Activated naive CD4-positive, alpha-beta T cell treated with anti-CD3 and anti-CD28 coated beads for 36 hours (primary cell): ENCODE data around the gene SOX5. TPM values are rescaled to one million over a fixed set of nuclear protein-coding genes. Genes with fewer than 3 reads are reported as not detected.
"Not testable (repeated sequence)": the region's sequence is repeated elsewhere in the genome, so short reads cannot be mapped to it uniquely, and the experiment has no call there.

Experiments used
- CTCF ChIA-PET: fragments of 350-600 bp; sonication (Branson Sonifier 250); formaldehyde crosslinking; loops from one replicate; lab custom pipeline; 2021; ENCODE audit warnings: antibody characterized with exemption; lab: Charles Lee
- DNase-seq: peaks from one replicate; pipeline ENCODE4 v3.0.0-alpha.2; 2020
- H3K27ac Mint-ChIP-seq: one replicate; pipeline ENCODE4 v1.8.0; 2021; ENCODE audit warnings: mild to moderate bottlenecking, mixed read lengths
- H3K27me3 Mint-ChIP-seq: one replicate; pipeline ENCODE4 v1.8.0; 2021; ENCODE audit warnings: low read depth, mixed read lengths
- H3K36me3 Mint-ChIP-seq: one replicate; pipeline ENCODE4 v1.8.0; 2021; ENCODE audit warnings: low read depth, mixed read lengths
- H3K4me1 Mint-ChIP-seq: one replicate; pipeline ENCODE4 v1.8.0; 2021; ENCODE audit warnings: low read depth, mixed read lengths
- H3K4me3 Mint-ChIP-seq: one replicate; pipeline ENCODE4 v1.8.0; 2021; ENCODE audit warnings: mild to moderate bottlenecking, moderate library complexity, mixed read lengths
- H3K9me3 Mint-ChIP-seq: one replicate; pipeline ENCODE4 v1.8.0; 2021; ENCODE audit warnings: mixed read lengths
- intact Hi-C: fragments of 100-400 bp; cut with micrococcal nuclease; formaldehyde crosslinking; loops from one replicate; pipeline ENCODE4 v1.15.1; 2023
- total RNA-seq, 2 experiments: library from RNA; stranded (reverse); gene quantifications; one replicate each; pipeline ENCODE4 v1.2.3, GENCODE V29; 2021

Gene SOX5
- total RNA-seq, 2 experiments from 2014 or later: 0.41 TPM; not detected in 1

DNA sequence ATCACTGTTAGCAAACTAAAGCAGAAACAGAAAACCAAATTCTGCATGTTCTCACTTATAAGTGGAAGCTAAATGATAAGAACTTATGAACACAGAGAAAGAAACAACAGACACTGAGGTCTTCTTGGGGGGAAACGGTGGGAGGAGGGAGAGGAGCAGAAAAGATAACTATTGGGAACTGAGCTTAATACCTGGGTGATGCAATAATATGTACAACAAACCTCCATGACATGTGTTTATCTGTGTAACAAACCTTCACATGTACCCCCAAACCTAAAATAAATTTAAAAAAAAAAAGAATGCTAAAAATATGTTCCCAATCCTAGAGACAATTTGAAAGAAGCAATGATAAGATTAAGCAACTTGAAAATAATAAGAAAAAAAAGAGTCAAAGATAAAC is 89.5 kb downstream of the SOX5 start:
- intact Hi-C loops: no loop called here
- CTCF ChIA-PET: no interaction called here
- no peak overlapping the region for H3K27ac Mint-ChIP-seq
- H3K9me3 Mint-ChIP-seq: peaks cover 7% of the 10 kb centered on the region
- H3K36me3 Mint-ChIP-seq: no peaks in the 10 kb centered on the region
- no peak overlapping the region for H3K4me3 Mint-ChIP-seq
- DNase-seq: no peak
- H3K27me3 Mint-ChIP-seq: no peaks in the 10 kb centered on the region
- H3K4me1 Mint-ChIP-seq: no peaks in the 10 kb centered on the region

DNA sequence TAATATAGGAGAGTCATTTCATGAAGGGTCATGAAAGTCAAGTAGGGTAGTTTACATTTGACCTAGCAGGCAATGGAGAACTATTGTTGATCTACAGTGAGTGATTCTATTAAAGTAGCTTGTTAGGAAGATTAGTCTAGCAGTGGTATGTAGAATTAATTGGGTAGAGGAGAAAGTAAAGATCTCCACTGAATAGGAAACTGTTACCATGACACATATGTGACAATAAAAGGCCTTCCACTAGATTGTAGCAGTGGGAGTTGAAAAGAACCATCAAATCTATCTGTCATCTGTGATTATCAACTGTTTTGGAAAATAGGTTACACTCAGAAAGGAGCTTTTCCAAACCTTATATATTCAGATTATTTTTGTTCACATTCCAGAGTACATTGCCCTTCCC is 92.3 kb downstream of the SOX5 start:
- no peak overlapping the region for H3K4me3 Mint-ChIP-seq
- no peaks in the 10 kb centered on the region for H3K27me3 Mint-ChIP-seq
- peaks cover 8% of the 10 kb centered on the region for H3K9me3 Mint-ChIP-seq
- no peaks in the 10 kb centered on the region for H3K36me3 Mint-ChIP-seq
- no peaks in the 10 kb centered on the region for H3K4me1 Mint-ChIP-seq
- no peak overlapping the region for H3K27ac Mint-ChIP-seq
- intact Hi-C loops: no loop called here
- CTCF ChIA-PET: no interaction called here
- no peak for DNase-seq

- Mint-ChIP-seq H3K27me3 (no peaks in the 10 kb centered on the region), H3K27ac (no peak overlapping the region), H3K4me3 (no peak overlapping the region), H3K36me3 (no peaks in the 10 kb centered on the region), H3K4me1 (no peaks in the 10 kb centered on the region), H3K9me3 (peaks cover 8% of the 10 kb centered on the region)
- no peak for DNase-seq
- intact Hi-C loops: no loop called here
- CTCF ChIA-PET: no interaction called here
Observed at GRCh38 chr12:23855813-23856212, 93.7 kb downstream of the SOX5 start.

DNA sequence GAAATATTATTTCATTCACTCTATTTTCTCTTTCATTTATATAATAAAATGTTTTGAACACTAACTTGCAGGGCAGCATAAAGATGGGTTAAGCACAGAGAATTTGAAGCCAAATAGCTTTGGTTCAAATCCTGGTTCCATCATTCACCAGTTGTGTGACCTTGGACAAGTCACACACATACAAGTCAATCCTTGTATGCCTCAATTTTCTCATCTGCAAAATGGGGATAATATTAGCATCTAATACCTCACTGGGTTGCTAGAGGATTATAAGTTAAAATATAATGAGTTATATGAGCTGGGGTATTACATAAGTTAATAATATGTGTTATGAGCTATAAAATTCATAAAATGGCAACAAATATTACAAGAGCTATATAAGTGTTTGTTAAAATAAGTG is 94.9 kb downstream of the SOX5 start:
- H3K27me3 Mint-ChIP-seq: no peaks in the 10 kb centered on the region
- CTCF ChIA-PET: no interaction called here
- no peak overlapping the region for H3K27ac Mint-ChIP-seq
- H3K36me3 Mint-ChIP-seq: no peaks in the 10 kb centered on the region
- intact Hi-C loops: no loop called here
- H3K9me3 Mint-ChIP-seq: peaks cover 8% of the 10 kb centered on the region
- no peaks in the 10 kb centered on the region for H3K4me1 Mint-ChIP-seq
- DNase-seq: no peak
- H3K4me3 Mint-ChIP-seq: no peak overlapping the region

DNA sequence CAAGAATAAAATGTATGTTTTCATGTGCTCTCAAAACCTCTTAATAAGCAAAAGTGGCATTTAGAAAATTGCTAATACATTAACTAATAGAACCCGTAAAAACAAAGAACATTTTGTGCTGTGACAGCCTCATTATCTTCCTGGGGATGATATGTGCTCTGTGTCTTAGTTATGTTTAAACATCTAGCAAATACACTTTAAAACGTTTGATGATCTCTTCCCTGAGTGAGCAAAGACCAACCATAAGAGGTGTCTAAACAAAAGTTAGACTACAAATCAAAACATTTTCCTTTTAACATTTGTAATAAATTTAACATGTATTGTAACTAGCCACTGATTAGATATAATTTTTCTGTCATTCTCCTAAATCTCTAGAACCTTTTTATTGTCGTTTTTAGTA is 95.8 kb downstream of the SOX5 start:
- H3K4me3 Mint-ChIP-seq: no peak overlapping the region
- no peak overlapping the region for H3K27ac Mint-ChIP-seq
- H3K27me3 Mint-ChIP-seq: no peaks in the 10 kb centered on the region
- intact Hi-C loops: no loop called here
- no peaks in the 10 kb centered on the region for H3K4me1 Mint-ChIP-seq
- H3K36me3 Mint-ChIP-seq: no peaks in the 10 kb centered on the region
- CTCF ChIA-PET: no interaction called here
- H3K9me3 Mint-ChIP-seq: peaks cover 4% of the 10 kb centered on the region
- DNase-seq: no peak

DNA sequence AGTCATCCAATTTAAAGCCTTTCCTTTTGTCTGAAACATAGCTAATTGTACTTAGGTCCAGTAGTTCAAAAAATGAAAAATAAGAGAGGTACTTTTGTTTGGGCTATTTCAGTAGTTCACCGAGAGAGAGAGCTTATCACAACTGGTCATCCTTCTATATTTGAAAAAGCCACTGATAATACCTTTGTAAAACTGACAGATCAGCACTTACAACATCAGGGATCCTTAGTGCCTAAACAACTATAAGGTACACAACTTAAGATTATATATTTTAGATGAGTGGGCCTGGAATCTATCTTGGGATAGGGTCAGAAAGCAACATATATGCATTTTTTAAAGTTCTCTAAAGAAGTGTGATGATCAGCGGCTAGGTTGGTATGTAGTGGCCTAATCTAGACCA is 97.9 kb downstream of the SOX5 start:
- H3K27me3 Mint-ChIP-seq: no peaks in the 10 kb centered on the region
- no peaks in the 10 kb centered on the region for H3K4me1 Mint-ChIP-seq
- H3K4me3 Mint-ChIP-seq: no peak overlapping the region
- no peaks in the 10 kb centered on the region for H3K36me3 Mint-ChIP-seq
- no peak for DNase-seq
- intact Hi-C loops: no loop called here
- H3K9me3 Mint-ChIP-seq: peaks cover 1% of the 10 kb centered on the region
- CTCF ChIA-PET: no interaction called here
- no peak overlapping the region for H3K27ac Mint-ChIP-seq

GRCh38 chr12:23847857-23848256 is 101.6 kb downstream of the SOX5 start:
- Mint-ChIP-seq H3K27ac (no peak overlapping the region), H3K27me3 (no peaks in the 10 kb centered on the region), H3K4me1 (no peaks in the 10 kb centered on the region), H3K9me3 (no peaks in the 10 kb centered on the region), H3K4me3 (no peak overlapping the region), H3K36me3 (no peaks in the 10 kb centered on the region)
- no peak for DNase-seq
- CTCF ChIA-PET: no interaction called here
- intact Hi-C loops: no loop called here

DNA sequence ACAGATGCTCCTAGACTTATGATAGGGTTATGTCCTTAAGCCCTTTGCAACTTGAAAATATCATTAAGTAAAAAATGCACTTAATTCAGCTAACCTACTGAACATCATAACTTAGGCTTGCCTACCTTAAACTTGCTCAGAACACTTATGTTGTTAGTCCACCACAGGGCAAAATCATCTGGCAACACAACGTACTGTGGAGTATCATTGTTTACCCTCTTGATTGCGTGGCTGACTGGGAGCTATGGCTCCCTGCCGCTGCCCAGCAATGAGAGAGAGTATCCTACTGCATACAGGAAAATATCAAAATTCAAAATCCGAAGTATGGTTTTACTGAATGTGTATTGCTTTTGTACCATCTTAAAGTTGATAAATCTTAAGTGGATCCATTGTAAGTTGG is 105.5 kb downstream of the SOX5 start:
- CTCF ChIA-PET: interaction anchor here (0.6 kb wide), 1 partner anchor 988 kb away, joined by 3 read pairs; no protein-coding TSS in a partner anchor
- DNase-seq: no peak
- no peaks in the 10 kb centered on the region for H3K27me3 Mint-ChIP-seq
- H3K27ac Mint-ChIP-seq: no peak overlapping the region
- no peak overlapping the region for H3K4me3 Mint-ChIP-seq
- H3K36me3 Mint-ChIP-seq: no peaks in the 10 kb centered on the region
- intact Hi-C loops: no loop called here
- H3K4me1 Mint-ChIP-seq: no peaks in the 10 kb centered on the region
- no peaks in the 10 kb centered on the region for H3K9me3 Mint-ChIP-seq

GRCh38 chr12:23834076-23834475 is 115.4 kb downstream of the SOX5 start:
- Mint-ChIP-seq H3K27ac (no peak overlapping the region), H3K36me3 (no peaks in the 10 kb centered on the region), H3K4me3 (no peak overlapping the region), H3K9me3 (no peaks in the 10 kb centered on the region), H3K4me1 (no peaks in the 10 kb centered on the region), H3K27me3 (no peaks in the 10 kb centered on the region)
- no peak for DNase-seq
- CTCF ChIA-PET: no interaction called here
- intact Hi-C loops: no loop called here

DNA sequence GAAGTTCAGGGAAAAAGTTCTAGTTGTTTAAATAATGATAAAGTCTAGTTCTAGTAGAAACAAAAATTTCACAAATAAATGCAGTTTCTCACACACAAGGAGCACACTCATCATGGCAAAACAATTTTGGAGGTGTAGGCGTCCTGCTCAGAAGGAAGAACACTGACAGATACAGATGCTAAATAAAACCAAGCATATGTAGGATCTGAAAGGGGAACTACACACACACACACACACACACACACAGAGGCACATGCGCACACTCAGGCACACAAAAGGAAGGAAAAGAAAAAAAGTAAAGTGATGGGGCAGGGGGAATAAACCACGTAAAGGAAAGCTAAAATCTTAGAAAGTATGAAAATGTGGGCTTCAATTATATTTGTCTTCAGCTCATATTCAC is 117.7 kb downstream of the SOX5 start:
- intact Hi-C loops: no loop called here
- DNase-seq: no peak
- Mint-ChIP-seq H3K4me1 (no peaks in the 10 kb centered on the region), H3K9me3 (no peaks in the 10 kb centered on the region), H3K4me3 (no peak overlapping the region), H3K36me3 (no peaks in the 10 kb centered on the region), H3K27ac (no peak overlapping the region), H3K27me3 (no peaks in the 10 kb centered on the region)
- CTCF ChIA-PET: no interaction called here

- no peaks in the 10 kb centered on the region for H3K36me3 Mint-ChIP-seq
- H3K9me3 Mint-ChIP-seq: no peaks in the 10 kb centered on the region
- intact Hi-C loops: no loop called here
- H3K27ac Mint-ChIP-seq: no peak overlapping the region
- no peak overlapping the region for H3K4me3 Mint-ChIP-seq
- H3K27me3 Mint-ChIP-seq: no peaks in the 10 kb centered on the region
- CTCF ChIA-PET: no interaction called here
- H3K4me1 Mint-ChIP-seq: no peaks in the 10 kb centered on the region
- DNase-seq: no peak
Observed at GRCh38 chr12:23830210-23830609, 119.3 kb downstream of the SOX5 start.

DNA sequence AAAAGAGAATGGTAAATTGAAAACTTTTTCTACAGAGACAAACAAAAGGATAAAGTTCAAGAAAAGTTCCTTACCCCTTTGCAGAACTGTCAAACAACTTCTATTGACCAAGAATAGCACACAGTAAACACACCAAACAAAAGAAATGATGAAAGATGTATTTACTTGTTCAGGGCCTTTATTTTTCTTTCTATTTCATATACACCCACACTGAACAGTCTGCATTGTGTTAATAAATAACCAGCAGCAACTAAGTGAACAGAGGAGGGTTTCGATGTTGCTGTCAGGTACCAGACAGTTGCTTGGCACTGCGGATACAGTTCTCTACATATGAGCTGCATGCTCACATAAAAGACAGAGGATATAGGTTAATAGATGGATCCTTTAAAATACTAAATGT is 122.1 kb downstream of the SOX5 start:
- no peak for DNase-seq
- Mint-ChIP-seq H3K36me3 (no peaks in the 10 kb centered on the region), H3K27ac (no peak overlapping the region), H3K27me3 (no peaks in the 10 kb centered on the region), H3K4me3 (no peak overlapping the region), H3K4me1 (no peaks in the 10 kb centered on the region), H3K9me3 (peaks cover 5% of the 10 kb centered on the region)
- CTCF ChIA-PET: interaction anchor here (0.6 kb wide), 1 partner anchor 1145 kb away, joined by 3 read pairs; no protein-coding TSS in a partner anchor
- intact Hi-C loops: no loop called here

DNA sequence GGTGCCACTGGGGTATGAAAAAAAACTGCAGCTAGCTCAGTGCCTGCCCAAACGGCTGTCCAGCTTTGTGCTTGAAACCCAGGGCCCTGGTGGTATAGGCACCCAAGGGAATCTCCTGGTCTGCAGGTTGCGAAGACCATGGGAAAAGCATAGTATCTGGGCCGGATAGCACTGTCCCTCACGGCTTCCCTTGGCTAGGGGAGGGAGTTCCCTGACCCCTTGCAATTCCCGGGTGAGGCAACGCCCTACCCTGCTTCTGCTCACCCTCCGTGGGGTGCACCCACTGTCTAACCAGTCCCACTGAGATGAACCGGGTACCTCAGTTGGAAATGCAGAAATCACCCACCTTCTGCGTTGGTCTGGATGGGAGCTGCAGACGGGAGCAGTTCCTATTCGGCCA is 124.3 kb downstream of the SOX5 start:
- DNase-seq, H3K27ac Mint-ChIP-seq, CTCF ChIA-PET, H3K27me3 Mint-ChIP-seq, H3K9me3 Mint-ChIP-seq, intact Hi-C loops, H3K4me1 Mint-ChIP-seq, H3K4me3 Mint-ChIP-seq, H3K36me3 Mint-ChIP-seq: not testable (repeated sequence)

- H3K36me3 Mint-ChIP-seq: no peaks in the 10 kb centered on the region
- H3K9me3 Mint-ChIP-seq: peaks cover 5% of the 10 kb centered on the region
- no peak for DNase-seq
- intact Hi-C loops: no loop called here
- H3K4me1 Mint-ChIP-seq: no peaks in the 10 kb centered on the region
- H3K4me3 Mint-ChIP-seq: no peak overlapping the region
- no peak overlapping the region for H3K27ac Mint-ChIP-seq
- H3K27me3 Mint-ChIP-seq: no peaks in the 10 kb centered on the region
- CTCF ChIA-PET: interaction anchor here (1.0 kb wide), 1 partner anchor 21 kb away, joined by 4 read pairs; no protein-coding TSS in a partner anchor
Observed at GRCh38 chr12:23824358-23824757, 125.1 kb downstream of the SOX5 start.
